ENCODE results near the gene PIP5KL1. TPM values are rescaled to one million over a fixed set of nuclear protein-coding genes. Genes with fewer than 3 reads are reported as not detected.

The PIP5KL1 gene
- total RNA-seq, 2 donors from 2014 or later: 3.1 to 16.5 TPM

DNA sequence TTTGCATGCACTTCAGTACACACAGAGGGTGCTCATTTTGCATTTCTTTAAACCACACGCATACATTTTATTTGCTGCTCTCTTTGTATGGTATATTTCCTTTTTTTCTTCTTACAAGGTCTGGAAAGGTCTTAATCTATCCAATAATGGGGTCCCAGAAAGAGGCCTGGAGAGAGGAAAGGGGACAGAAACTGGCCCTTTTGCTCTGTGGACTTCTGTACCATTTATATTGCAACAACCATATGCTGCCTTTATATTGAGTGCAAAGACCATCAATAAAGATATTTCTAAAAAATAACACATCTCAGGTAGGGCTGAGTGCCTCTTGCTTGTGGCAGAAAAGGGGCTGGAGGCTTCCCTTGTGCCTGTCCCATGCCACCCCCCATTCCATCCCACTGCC, 22.6 kb upstream of the PIP5KL1 start:
- no peak overlapping the region for H3K27ac ChIP-seq
- 88% methylated on average over 1 of the region's 1 CpG for WGBS
- H3K36me3 ChIP-seq: no peaks in the 10 kb centered on the region
- DNase-seq (ENCODE audit: low spot score): no peak
- TF ChIP-seq POLR2AphosphoS5 (IDR thresholded peaks at IDR 0.05) (no peak), POLR2A (IDR thresholded peaks at IDR 0.05) (no peak)
- TF ChIP-seq, protein P1, sequence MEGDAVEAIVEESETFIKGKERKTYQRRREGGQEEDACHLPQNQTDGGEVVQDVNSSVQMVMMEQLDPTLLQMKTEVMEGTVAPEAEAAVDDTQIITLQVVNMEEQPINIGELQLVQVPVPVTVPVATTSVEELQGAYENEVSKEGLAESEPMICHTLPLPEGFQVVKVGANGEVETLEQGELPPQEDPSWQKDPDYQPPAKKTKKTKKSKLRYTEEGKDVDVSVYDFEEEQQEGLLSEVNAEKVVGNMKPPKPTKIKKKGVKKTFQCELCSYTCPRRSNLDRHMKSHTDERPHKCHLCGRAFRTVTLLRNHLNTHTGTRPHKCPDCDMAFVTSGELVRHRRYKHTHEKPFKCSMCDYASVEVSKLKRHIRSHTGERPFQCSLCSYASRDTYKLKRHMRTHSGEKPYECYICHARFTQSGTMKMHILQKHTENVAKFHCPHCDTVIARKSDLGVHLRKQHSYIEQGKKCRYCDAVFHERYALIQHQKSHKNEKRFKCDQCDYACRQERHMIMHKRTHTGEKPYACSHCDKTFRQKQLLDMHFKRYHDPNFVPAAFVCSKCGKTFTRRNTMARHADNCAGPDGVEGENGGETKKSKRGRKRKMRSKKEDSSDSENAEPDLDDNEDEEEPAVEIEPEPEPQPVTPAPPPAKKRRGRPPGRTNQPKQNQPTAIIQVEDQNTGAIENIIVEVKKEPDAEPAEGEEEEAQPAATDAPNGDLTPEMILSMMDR (IDR thresholded peaks at IDR 0.05): no peak
- H3K27me3 ChIP-seq (replicated peaks; ENCODE audit: insufficient read depth): no peaks in the 10 kb centered on the region
- H3K9me3 ChIP-seq: no peaks in the 10 kb centered on the region
- intact Hi-C loops (cut with DNase I): no loop called here
- H3K4me1 ChIP-seq (replicated peaks): peaks cover 16% of the 10 kb centered on the region
- H3K4me3 ChIP-seq: no peak overlapping the region

DNA sequence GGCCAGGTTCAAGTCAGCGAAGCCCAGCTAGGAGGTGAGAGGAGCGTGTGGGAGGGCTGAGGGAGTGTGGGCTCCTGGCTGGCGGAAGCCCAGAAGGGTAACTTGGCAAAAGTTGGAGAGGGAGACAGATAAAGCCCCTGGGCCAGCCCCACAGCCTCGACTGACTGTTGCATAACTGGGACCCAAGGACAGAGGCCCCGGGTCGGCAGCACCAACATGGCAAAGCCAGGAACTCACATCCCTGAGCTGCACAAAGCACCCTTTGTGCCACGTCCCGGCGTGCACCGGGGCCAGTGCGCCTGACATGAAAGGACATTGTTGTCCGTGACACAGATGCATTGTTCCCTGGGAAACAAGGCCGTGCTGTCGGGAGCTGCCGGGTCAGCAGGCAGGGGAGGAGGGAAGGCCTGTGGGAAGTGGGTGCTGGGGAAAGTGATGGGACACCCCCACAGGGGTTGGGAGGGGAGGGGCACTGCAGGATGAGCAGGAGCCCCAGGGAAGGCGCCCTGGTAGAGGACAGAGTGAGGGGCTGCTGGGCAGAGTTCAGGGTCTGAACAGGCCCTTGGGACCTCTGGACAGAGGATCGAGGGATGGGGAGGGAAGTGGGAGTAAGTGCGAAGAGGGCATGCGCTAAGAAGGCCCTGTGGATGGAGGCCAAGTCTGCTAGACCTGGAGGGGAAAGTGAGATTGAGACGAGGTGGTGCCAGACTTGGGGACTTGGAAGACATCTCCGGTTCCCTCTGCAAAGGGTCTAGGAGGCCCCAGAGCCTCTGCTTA, 20.1 kb upstream of the PIP5KL1 start:
- Histone ChIP-seq H3K9me3 (no peaks in the 10 kb centered on the region), H3K27ac (no peak overlapping the region), H3K27me3 (replicated peaks; ENCODE audit: insufficient read depth) (no peaks in the 10 kb centered on the region), H3K4me1 (replicated peaks) (peaks cover 12% of the 10 kb centered on the region), H3K36me3 (peaks cover 0 to under 1% of the 10 kb centered on the region in 2 donors), H3K4me3 (no peak overlapping the region)
- no peak for DNase-seq (ENCODE audit: low spot score)
- intact Hi-C loops (cut with DNase I): no loop called here
- WGBS: 46% methylated on average over 21 of the region's 21 CpGs
- TF ChIP-seq POLR2AphosphoS5 (IDR thresholded peaks at IDR 0.05) (peak; percentile 52), POLR2A (IDR thresholded peaks at IDR 0.05) (no peak)

DNA sequence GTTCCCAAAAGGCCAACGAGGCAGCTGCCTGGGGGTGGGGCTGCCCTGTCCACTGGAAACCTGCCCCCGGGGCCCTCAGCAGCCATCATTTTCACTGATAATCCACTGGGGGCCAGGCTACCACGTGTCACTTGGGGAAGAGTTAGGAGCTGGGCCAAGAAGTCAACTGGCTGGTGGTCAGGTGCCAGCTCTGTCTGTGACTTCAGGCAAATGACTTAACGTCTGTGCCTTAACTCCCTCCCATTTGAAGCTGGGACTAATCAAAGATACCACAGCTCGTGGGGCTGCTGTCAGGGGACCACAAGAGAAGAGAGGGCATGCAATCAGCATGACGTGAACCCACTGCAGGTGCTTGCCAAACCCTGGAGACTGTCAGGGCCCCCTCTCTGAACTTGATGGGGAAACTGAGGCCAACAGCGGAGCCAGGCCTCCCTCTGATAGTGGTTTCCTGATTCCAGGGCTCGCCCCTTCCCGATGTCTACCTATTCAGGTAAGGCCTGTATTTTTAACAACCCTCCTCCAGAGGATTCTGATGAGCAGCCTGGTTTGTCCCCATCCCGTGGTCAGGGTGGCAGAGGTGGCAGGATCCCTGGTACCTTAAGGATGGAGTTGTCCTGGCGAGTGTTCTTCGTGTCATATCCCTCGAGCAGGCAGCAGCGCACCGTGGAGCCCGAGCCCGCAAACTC, 19.4 kb upstream of the PIP5KL1 start:
- Histone ChIP-seq H3K27me3 (replicated peaks; ENCODE audit: insufficient read depth) (no peaks in the 10 kb centered on the region), H3K27ac (no peak overlapping the region), H3K36me3 (peaks cover 0 to 8% of the 10 kb centered on the region in 2 donors), H3K4me1 (replicated peaks) (peaks cover 4% of the 10 kb centered on the region), H3K9me3 (no peaks in the 10 kb centered on the region), H3K4me3 (no peak overlapping the region)
- no peak for DNase-seq (ENCODE audit: low spot score)
- TF ChIP-seq POLR2A (IDR thresholded peaks at IDR 0.05) (no peak), POLR2AphosphoS5 (IDR thresholded peaks at IDR 0.05) (no peak)
- TF ChIP-seq, protein P1 (IDR thresholded peaks at IDR 0.05): no peak
- 61% methylated on average over 17 of the region's 17 CpGs for WGBS
- intact Hi-C loops (cut with DNase I): no loop called here

DNA sequence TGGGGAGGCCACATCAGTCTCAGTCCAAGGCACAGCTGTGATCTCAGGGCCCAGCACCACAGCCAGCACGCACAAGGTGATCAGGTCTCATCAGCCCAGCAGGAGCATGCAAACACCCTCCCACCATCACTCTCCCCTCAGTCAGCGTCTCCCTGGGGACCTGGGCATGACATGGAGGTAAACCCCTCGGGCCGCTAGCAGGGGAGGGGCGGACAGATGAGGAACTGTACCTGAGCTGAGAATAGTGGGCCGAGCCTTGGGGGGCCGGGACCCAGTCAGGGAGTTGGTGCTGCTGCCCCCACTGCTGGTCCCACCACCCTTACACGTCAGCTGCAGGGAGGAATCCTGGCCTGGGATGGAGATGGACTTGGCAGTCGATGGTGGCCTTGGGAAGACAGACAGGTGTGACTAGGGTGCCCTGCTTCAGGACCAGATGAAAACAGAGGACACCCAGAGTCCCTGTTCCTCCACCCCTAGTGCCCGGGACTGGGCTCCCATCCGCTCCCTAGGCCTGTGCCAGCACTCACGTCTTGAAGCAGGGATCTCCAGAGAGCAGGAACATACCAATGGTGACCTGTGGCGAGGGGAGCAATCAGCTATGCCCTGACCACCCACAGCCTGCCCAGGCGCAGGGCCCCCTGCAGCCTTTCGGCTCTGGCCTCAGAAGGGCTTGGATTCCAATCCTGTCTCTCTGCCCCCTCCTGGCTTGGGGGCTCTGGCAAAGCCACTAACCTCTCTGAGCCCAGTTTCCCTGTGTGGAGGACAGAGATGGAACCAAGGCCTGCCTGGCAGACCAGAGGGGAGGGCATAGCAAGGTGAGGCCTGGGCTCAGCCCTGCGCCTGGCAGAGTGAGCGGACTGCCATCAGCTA, 17.5 kb upstream of the PIP5KL1 start:
- WGBS: 78% methylated on average over 14 of the region's 17 CpGs
- H3K27ac ChIP-seq: no peak overlapping the region
- H3K36me3 ChIP-seq: peaks cover 8 to 17% of the 10 kb centered on the region in 2 donors
- TF ChIP-seq, protein P1 (IDR thresholded peaks at IDR 0.05): no peak
- TF ChIP-seq POLR2AphosphoS5 (IDR thresholded peaks at IDR 0.05): no peak
- TF ChIP-seq POLR2A (IDR thresholded peaks at IDR 0.05): no peak
- no peak for DNase-seq (ENCODE audit: low spot score)
- intact Hi-C loops (cut with DNase I): no loop called here
- no peaks in the 10 kb centered on the region for H3K9me3 ChIP-seq
- H3K27me3 ChIP-seq (replicated peaks; ENCODE audit: insufficient read depth): no peaks in the 10 kb centered on the region
- H3K4me3 ChIP-seq: no peak overlapping the region
- H3K4me1 ChIP-seq (replicated peaks): no peaks in the 10 kb centered on the region

DNA sequence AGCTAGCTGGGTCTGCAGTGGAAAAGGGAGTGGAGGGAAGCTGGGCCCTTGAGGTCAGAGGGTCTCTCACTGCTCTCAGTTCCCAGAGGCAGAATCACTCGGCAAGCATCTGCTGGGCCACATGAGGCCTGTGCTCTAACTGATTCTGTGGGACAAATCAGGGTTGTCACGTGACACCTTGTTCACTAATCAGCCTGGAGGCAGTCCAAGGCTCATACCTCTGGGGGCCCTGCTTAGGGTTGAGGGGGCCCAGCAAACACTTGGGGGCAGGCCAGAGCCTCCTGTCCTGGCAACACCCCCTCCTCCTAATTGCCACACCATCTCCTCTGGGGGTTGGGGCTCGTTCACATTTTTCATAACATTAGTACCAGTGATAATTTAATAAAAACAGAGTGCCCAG, 16.2 kb upstream of the PIP5KL1 start:
- TF ChIP-seq POLR2A (IDR thresholded peaks at IDR 0.05) (no peak), POLR2AphosphoS5 (IDR thresholded peaks at IDR 0.05) (no peak)
- TF ChIP-seq, protein P1 (IDR thresholded peaks at IDR 0.05): no peak
- Histone ChIP-seq H3K27me3 (replicated peaks; ENCODE audit: insufficient read depth) (no peaks in the 10 kb centered on the region), H3K27ac (no peak overlapping the region), H3K4me1 (replicated peaks) (no peaks in the 10 kb centered on the region), H3K36me3 (peaks cover 8 to 20% of the 10 kb centered on the region in 2 donors), H3K4me3 (no peak overlapping the region), H3K9me3 (no peaks in the 10 kb centered on the region)
- no peak for DNase-seq (ENCODE audit: low spot score)
- intact Hi-C loops (cut with DNase I): no loop called here
- 63% methylated on average over 3 of the region's 3 CpGs for WGBS

Data from prostate gland (tissue), 2 donors.